Liver (tissue), 9 donors: Measurements from ENCODE around the gene MRPL32. TPM values are rescaled to one million over a fixed set of nuclear protein-coding genes. Genes with fewer than 3 reads are reported as not detected.

Experiments
- DNase-seq: peaks from one replicate; pipeline ENCODE4 v3.0.0-alpha.2; 2017; ENCODE audit warnings: low spot score
- H3K27ac ChIP-seq, 2 donors: one replicate each; pipeline ENCODE4 v1.7.0; 2013; ENCODE audit warnings: inconsistent platforms in 2 of 2, low read length in 2 of 2, control low read depth in 1 of 2, low read depth in 1 of 2, mild to moderate bottlenecking in 1 of 2
- H3K27me3 ChIP-seq, 4 donors: one replicate each; pipeline versions ENCODE4 v1.6.1 to v1.7.0; 2013; ENCODE audit warnings: low read length in 3 of 4, inconsistent platforms in 1 of 4, mild to moderate bottlenecking in 1 of 4, moderate library complexity in 1 of 4; ENCODE audit not compliant: control insufficient read depth in 4 of 4, insufficient read depth in 4 of 4
- H3K36me3 ChIP-seq, 4 donors: one replicate each; pipeline versions ENCODE4 v1.6.1 to v1.7.0; 2013; ENCODE audit warnings: low read length in 3 of 4, mild to moderate bottlenecking in 3 of 4, low read depth in 1 of 4, moderate library complexity in 1 of 4; ENCODE audit not compliant: control insufficient read depth in 4 of 4, insufficient read depth in 3 of 4
- H3K4me1 ChIP-seq, 4 donors: one replicate each; pipeline versions ENCODE4 v1.6.1 to v1.7.0; 2013; ENCODE audit warnings: low read length in 3 of 4, mild to moderate bottlenecking in 3 of 4, moderate library complexity in 1 of 4; ENCODE audit not compliant: control insufficient read depth in 4 of 4, insufficient read depth in 4 of 4
- H3K4me3 ChIP-seq, 3 donors: one replicate each; pipeline versions ENCODE4 v1.6.1 to v1.7.0; 2013; ENCODE audit warnings: low read length in 3 of 3, control low read depth in 1 of 3, low read depth in 1 of 3, mild to moderate bottlenecking in 1 of 3
- H3K9ac ChIP-seq, 2 donors: one replicate each; pipeline ENCODE4 v1.7.0; 2013; ENCODE audit warnings: low read length in 2 of 2, mild to moderate bottlenecking in 2 of 2, moderate library complexity in 2 of 2, control low read depth in 1 of 2, low read depth in 1 of 2
- H3K9me3 ChIP-seq, 4 donors: one replicate each; pipeline versions ENCODE4 v1.6.1 to v1.7.0; 2013; ENCODE audit warnings: low read length in 3 of 4; ENCODE audit not compliant: control insufficient read depth in 4 of 4
- ATF3 ChIP-seq: IDR thresholded peaks from 2 replicates; pipeline ENCODE4 v1.6.1; 2016; ENCODE audit warnings: antibody characterized with exemption
- CTCF ChIP-seq: fragments of 150-350 bp; IDR thresholded peaks from 2 replicates; pipeline ENCODE4 v1.5.1; 2017; ENCODE audit warnings: improper control_type of control experiment, low read depth, low read length; ENCODE audit not compliant: missing input control
- EGR1 ChIP-seq, 2 donors: IDR thresholded peaks; 2 replicates each; pipeline ENCODE4 v1.6.1; 2016 to 2018; ENCODE audit warnings: antibody characterized with exemption in 2 of 2, low read depth in 2 of 2
- FOXA1 ChIP-seq: IDR thresholded peaks from 2 replicates; pipeline ENCODE4 v1.6.1; 2016; ENCODE audit warnings: antibody characterized with exemption
- GABPA ChIP-seq, 2 donors: IDR thresholded peaks in 1 of 2; conservative IDR thresholded peaks in 1 of 2; 2 replicates each; pipeline ENCODE4 v1.6.1; 2016; ENCODE audit warnings: antibody characterized with exemption in 2 of 2, mild to moderate bottlenecking in 1 of 2, moderate library complexity in 1 of 2
- HNF4A ChIP-seq, 2 donors: conservative IDR thresholded peaks; 2 replicates each; pipeline ENCODE4 v1.6.1; 2016; ENCODE audit warnings: antibody characterized with exemption in 2 of 2, mild to moderate bottlenecking in 2 of 2
- HNF4G ChIP-seq: IDR thresholded peaks from 2 replicates; pipeline ENCODE4 v1.6.1; 2016; ENCODE audit warnings: antibody characterized with exemption
- JUND ChIP-seq, 2 donors: IDR thresholded peaks; 2 replicates each; pipeline ENCODE4 v1.6.1; 2016; ENCODE audit warnings: antibody characterized with exemption in 2 of 2
- MAX ChIP-seq: IDR thresholded peaks from 2 replicates; pipeline ENCODE4 v1.6.1; 2016; ENCODE audit warnings: antibody characterized with exemption
- NR2F2 ChIP-seq: IDR thresholded peaks from 2 replicates; pipeline ENCODE4 v1.6.1; 2016; ENCODE audit warnings: antibody characterized with exemption
- RAD21 ChIP-seq, 2 donors: IDR thresholded peaks; 2 replicates each; pipeline ENCODE4 v1.6.1; 2016; ENCODE audit warnings: antibody characterized with exemption in 2 of 2, mild to moderate bottlenecking in 2 of 2
- REST ChIP-seq: IDR thresholded peaks from 2 replicates; pipeline ENCODE4 v1.6.1; 2016; ENCODE audit warnings: antibody characterized with exemption, mild to moderate bottlenecking
- RXRA ChIP-seq, 2 donors: IDR thresholded peaks; 2 replicates each; pipeline ENCODE4 v1.6.1; 2017 to 2018; ENCODE audit warnings: antibody characterized with exemption in 2 of 2, mild to moderate bottlenecking in 1 of 2
- SP1 ChIP-seq: IDR thresholded peaks from 2 replicates; pipeline ENCODE4 v1.6.1; 2018; ENCODE audit warnings: antibody characterized with exemption, mild to moderate bottlenecking
- TAF1 ChIP-seq: conservative IDR thresholded peaks from 2 replicates; pipeline ENCODE4 v1.6.1; 2016; ENCODE audit warnings: antibody characterized with exemption, mild to moderate bottlenecking
- ZBTB33 ChIP-seq: IDR thresholded peaks from 2 replicates; pipeline ENCODE4 v1.6.1; 2016; ENCODE audit warnings: antibody characterized with exemption
- WGBS: extraction: QIAGEN DNeasy Blood & Tissue Kit; methylation state at CpG from one replicate; pipeline ENCODE4 v1.1.7; 2013; 5-methylcytosine and 5-hydroxymethylcytosine counted together
- polyA plus RNA-seq, 2 donors: library from polyadenylated mRNA; stranded (reverse) in 1 of 2; unstranded in 1 of 2; fragments of 200-250 nt in 1 of 2; fragments of >200 nt in 1 of 2; fragmentation: Nextera tagmentation in 1 of 2; extraction: Ambion mirVana in 1 of 2; gene quantifications; one replicate each; pipeline versions ENCODE4 v1.2.1 to v1.2.3, GENCODE V29; 2013 to 2015
- total RNA-seq, 2 donors: library from RNA; depleted of rRNA; stranded (reverse); fragments of >200 nt; gene quantifications; one replicate each; pipeline ENCODE4 v1.2.3, GENCODE V29; 2014
- donor health status: healthy.
- donor health status: healthy.
- donor health status: healthy.
- donor health status: healthy.
- donor health status: healthy.

Gene MRPL32
- total and polyA plus RNA-seq, 4 donors: 23.6 to 94.7 (median 47.9) TPM

GRCh38 chr7:42959549-42959948 is 27.4 kb downstream of the MRPL32 start:
- Histone ChIP-seq H3K36me3 (no peaks in the 10 kb centered on the region), H3K4me1 (no peaks in the 10 kb centered on the region), H3K9ac (no peak overlapping the region), H3K9me3 (no peaks in the 10 kb centered on the region), H3K27ac (no peak overlapping the region), H3K4me3 (no peak overlapping the region), H3K27me3 (no peaks in the 10 kb centered on the region)
- WGBS: 84% methylated on average over 2 of the region's 2 CpGs
- DNase-seq: no peak
- TF ChIP-seq HNF4G: no peak

- TF ChIP-seq RXRA (IDR thresholded peaks at IDR 0.05) (no peak), FOXA1 (no peak), SP1 (no peak), JUND (IDR thresholded peaks at IDR 0.05) (no peak)
- Histone ChIP-seq H3K36me3 (no peaks in the 10 kb centered on the region), H3K27ac (no peak overlapping the region), H3K9ac (no peak overlapping the region), H3K4me3 (no peak overlapping the region), H3K4me1 (no peaks in the 10 kb centered on the region), H3K27me3 (no peaks in the 10 kb centered on the region), H3K9me3 (no peaks in the 10 kb centered on the region)
- WGBS: 64% methylated on average over 2 of the region's 2 CpGs
- no peak for DNase-seq
These were observed 28.6 kb downstream of the MRPL32 start for GRCh38 chr7:42960762-42961161.

GRCh38 chr7:42961170-42961569 is 29.0 kb downstream of the MRPL32 start:
- no peaks in the 10 kb centered on the region for H3K9me3 ChIP-seq
- TF ChIP-seq ATF3 (no peak), HNF4G (no peak), RXRA (IDR thresholded peaks at IDR 0.05) (no peak), EGR1 (IDR thresholded peaks at IDR 0.05; ENCODE audit: low read depth in 2 of 2) (no peak), TAF1 (no peak), NR2F2 (no peak)
- no peaks in the 10 kb centered on the region for H3K27me3 ChIP-seq
- 62% methylated on average over 2 of the region's 2 CpGs for WGBS
- H3K36me3 ChIP-seq: no peaks in the 10 kb centered on the region
- no peak overlapping the region for H3K4me3 ChIP-seq
- no peaks in the 10 kb centered on the region for H3K4me1 ChIP-seq
- DNase-seq: no peak
- H3K27ac ChIP-seq: no peak overlapping the region
- no peak overlapping the region for H3K9ac ChIP-seq

GRCh38 chr7:42964293-42964692 is 32.1 kb downstream of the MRPL32 start:
- Histone ChIP-seq H3K4me3 (no peak overlapping the region), H3K9ac (no peak overlapping the region), H3K9me3 (no peaks in the 10 kb centered on the region), H3K36me3 (no peaks in the 10 kb centered on the region), H3K4me1 (no peaks in the 10 kb centered on the region), H3K27ac (no peak overlapping the region), H3K27me3 (no peaks in the 10 kb centered on the region)
- 51% methylated on average over 2 of the region's 2 CpGs for WGBS
- TF ChIP-seq GABPA (IDR thresholded peaks at IDR 0.05 in 1 of 2, conservative IDR thresholded peaks at IDR 0.05 in 1 of 2): no peak
- no peak for TF ChIP-seq REST
- TF ChIP-seq ATF3: no peak
- no peak for TF ChIP-seq ZBTB33
- TF ChIP-seq RXRA (IDR thresholded peaks at IDR 0.05): no peak
- no peak for TF ChIP-seq MAX
- TF ChIP-seq EGR1 (IDR thresholded peaks at IDR 0.05; ENCODE audit: low read depth in 2 of 2): no peak
- no peak for TF ChIP-seq HNF4A (conservative IDR thresholded peaks at IDR 0.05)
- TF ChIP-seq RAD21 (IDR thresholded peaks at IDR 0.05): no peak
- TF ChIP-seq CTCF: no peak
- TF ChIP-seq NR2F2: no peak
- no peak for DNase-seq
